CD14-positive monocyte (primary cell): ENCODE results near the gene MAGEA2B. TPM values are rescaled to one million over a fixed set of nuclear protein-coding genes. Genes with fewer than 3 reads are reported as not detected.
"Not testable (repeated sequence)": the region's sequence is repeated elsewhere in the genome, so short reads cannot be mapped to it uniquely, and the experiment has no call there.

Experiments used
- DNase-seq, 3 donors: peaks; one replicate each; pipeline ENCODE4 v3.0.0-alpha.2; 2011 to 2022
- H2AFZ ChIP-seq: 2 replicates; pipeline ENCODE4 v1.6.0; 2012; ENCODE audit warnings: mild to moderate bottlenecking, low read depth, low read length, inconsistent platforms; ENCODE audit not compliant: insufficient read depth, poor library complexity, severe bottlenecking
- H3K27ac ChIP-seq, 2 donors: 1 replicate in 1 of 2; 2 replicates in 1 of 2; pipeline ENCODE4 v1.5.1; 2012 to 2013; ENCODE audit warnings: low read length in 2 of 2, control low read depth in 1 of 2, inconsistent platforms in 1 of 2, low read depth in 1 of 2, mild to moderate bottlenecking in 1 of 2
- H3K27me3 ChIP-seq, 2 donors: one replicate each; pipeline versions ENCODE4 v1.6.0 to v1.6.1; 2011 to 2013; ENCODE audit warnings: low read length in 2 of 2; ENCODE audit not compliant: control insufficient read depth in 2 of 2, insufficient read depth in 2 of 2
- H3K36me3 ChIP-seq, 2 donors: replicated peaks in 1 of 2; 1 replicate in 1 of 2; 2 replicates in 1 of 2; pipeline versions ENCODE4 v1.5.1 to v1.6.1; 2012 to 2013; ENCODE audit warnings: low read length in 2 of 2, control low read depth in 1 of 2, inconsistent platforms in 1 of 2, mild to moderate bottlenecking in 1 of 2; ENCODE audit not compliant: insufficient read depth in 2 of 2, control insufficient read depth in 1 of 2
- H3K4me1 ChIP-seq, 2 donors: 1 replicate in 1 of 2; 2 replicates in 1 of 2; pipeline versions ENCODE4 v1.5.1 to v1.6.1; 2012 to 2013; ENCODE audit warnings: low read length in 2 of 2, control low read depth in 1 of 2, inconsistent platforms in 1 of 2, mild to moderate bottlenecking in 1 of 2, moderate library complexity in 1 of 2; ENCODE audit not compliant: insufficient read depth in 2 of 2, control insufficient read depth in 1 of 2
- H3K4me2 ChIP-seq: replicated peaks from 2 replicates; pipeline ENCODE3; 2012; ENCODE audit warnings: low read length, moderate library complexity, mild to moderate bottlenecking; ENCODE audit not compliant: poor library complexity, severe bottlenecking; ENCODE audit errors: extremely low read depth
- H3K4me3 ChIP-seq, 3 experiments: fragments of 200-600 bp in 1 of 3; sonication (generic) in 1 of 3; replicated peaks in 1 of 3; 1 replicate in 2 of 3; 2 replicates in 1 of 3; pipeline ENCODE4 v1.5.1; 2011 to 2013; ENCODE audit warnings: low read length in 3 of 3, mild to moderate bottlenecking in 3 of 3, control low read depth in 2 of 3, low read depth in 2 of 3, inconsistent platforms in 1 of 3, moderate library complexity in 1 of 3
- H3K79me2 ChIP-seq: 2 replicates; pipeline ENCODE4 v1.6.0; 2012; ENCODE audit warnings: mild to moderate bottlenecking, control low read depth, inconsistent platforms, low read length, moderate library complexity; ENCODE audit not compliant: insufficient read depth
- H3K9ac ChIP-seq: 2 replicates; pipeline ENCODE4 v1.6.0; 2017; ENCODE audit warnings: low read length, mild to moderate bottlenecking; ENCODE audit not compliant: insufficient read depth, poor library complexity, severe bottlenecking
- H3K9me3 ChIP-seq, 2 donors: replicated peaks in 1 of 2; 1 replicate in 1 of 2; 2 replicates in 1 of 2; pipeline versions ENCODE4 v1.5.1 to v1.6.1; 2012 to 2013; ENCODE audit warnings: low read length in 2 of 2, control low read depth in 1 of 2; ENCODE audit not compliant: control insufficient read depth in 1 of 2, insufficient read depth in 1 of 2
- H4K20me1 ChIP-seq: 2 replicates; pipeline ENCODE4 v1.6.0; 2012; ENCODE audit warnings: mild to moderate bottlenecking, low read length, control low read depth, moderate library complexity; ENCODE audit not compliant: insufficient read depth
- H3K27ac Mint-ChIP-seq, 7 donors: one replicate each; pipeline ENCODE4 v1.8.0; 2020; ENCODE audit warnings: mild to moderate bottlenecking in 7 of 7, mixed read lengths in 7 of 7, moderate library complexity in 6 of 7, inconsistent platforms in 2 of 7
- H3K27me3 Mint-ChIP-seq, 3 donors: one replicate each; pipeline ENCODE4 v1.8.0; 2021 to 2022; ENCODE audit warnings: low read depth in 3 of 3, mild to moderate bottlenecking in 3 of 3, mixed read lengths in 3 of 3, moderate library complexity in 3 of 3, inconsistent platforms in 1 of 3
- H3K36me3 Mint-ChIP-seq, 2 donors: one replicate each; pipeline ENCODE4 v1.8.0; 2020; ENCODE audit warnings: mixed read lengths in 2 of 2, inconsistent platforms in 1 of 2, mild to moderate bottlenecking in 1 of 2
- H3K4me1 Mint-ChIP-seq: one replicate; pipeline ENCODE4 v1.8.0; 2020; ENCODE audit warnings: mild to moderate bottlenecking, mixed read lengths
- H3K4me3 Mint-ChIP-seq, 2 donors: one replicate each; pipeline ENCODE4 v1.8.0; 2020; ENCODE audit warnings: mild to moderate bottlenecking in 2 of 2, mixed read lengths in 2 of 2, moderate library complexity in 1 of 2
- H3K9me3 Mint-ChIP-seq, 7 donors: one replicate each; pipeline ENCODE4 v1.8.0; 2020 to 2022; ENCODE audit warnings: mixed read lengths in 7 of 7, mild to moderate bottlenecking in 6 of 7, moderate library complexity in 6 of 7, inconsistent platforms in 2 of 7
- CTCF ChIP-seq: fragments of 200-600 bp; IDR thresholded peaks from one replicate; pipeline ENCODE4 v1.8.0; 2022; ENCODE audit warnings: antibody characterized with exemption, mild to moderate bottlenecking
- WGBS: methylation state at CpG from one replicate; pipeline ENCODE4 v1.1.5; 2013; ENCODE audit warnings: missing lambda C conversion rate; ENCODE audit not compliant: insufficient coverage; 5-methylcytosine and 5-hydroxymethylcytosine counted together
- intact Hi-C, 2 donors: fragments of 100-400 bp; cut with micrococcal nuclease; formaldehyde crosslinking; loops; one replicate each; pipeline versions ENCODE4 v1.15.0 to v1.15.1; 2023
- polyA plus RNA-seq, 3 donors: library from polyadenylated mRNA; depleted of rRNA in 1 of 3; unstranded in 2 of 3; stranded (reverse) in 1 of 3; fragments of 300-500 nt in 2 of 3; fragments of >200 nt in 1 of 3; fragmentation: Illumina TruSeq in 2 of 3; gene quantifications; 1 replicate in 2 of 3; 2 replicates in 1 of 3; pipeline ENCODE4 v1.2.3, GENCODE V29; 2012 to 2021

The MAGEA2B gene
- polyA plus RNA-seq, 3 donors, result not detected

- no peak within 1 kb of the TSS for H3K27ac ChIP-seq
- H2AFZ ChIP-seq, result no peak within 1 kb of the TSS
- WGBS, result no CpG with 5 or more reads among the region's 21 CpGs
- TF ChIP-seq CTCF, result no peak
- H3K4me2 ChIP-seq, result no peak within 1 kb of the TSS
- Mint-ChIP-seq H3K27ac (peak within 1 kb of the TSS in 1 of 7 donors; percentile 20), H3K4me1 (no peaks in the 10 kb centered on the region), H3K4me3 (no peak within 1 kb of the TSS), H3K9me3 (peaks cover 0 to 15% (median 6%) of the 10 kb centered on the region in 7 donors), H3K27me3 (peaks cover 0 to 4% (median 2%) of the 10 kb centered on the region in 3 donors), H3K36me3 (no peaks in the 10 kb centered on the region)
- H3K36me3 ChIP-seq, result no peaks in the 10 kb centered on the region
- no peak within 1 kb of the TSS for H3K9ac ChIP-seq
- H3K9me3 ChIP-seq, result no peaks in the 10 kb centered on the region
- DNase-seq, result no peak
- H3K27me3 ChIP-seq, result no peaks in the 10 kb centered on the region
- no peak within 1 kb of the TSS for H3K4me3 ChIP-seq
- H3K79me2 ChIP-seq, result no peaks in the 10 kb centered on the region
- no peaks in the 10 kb centered on the region for H4K20me1 ChIP-seq
- intact Hi-C loops, result no loop called here
- H3K4me1 ChIP-seq, result no peaks in the 10 kb centered on the region
Observed at GRCh38 chrX:152733261-152733975, 19.0 kb downstream of the MAGEA2B start, which contains the start of the genes CSAG1 and MAGEA12. Gene CSAG1 (minus strand): TSS chrX:152733721. CDS start chrX:152732460, 1,261 bp downstream. Gene MAGEA12 (plus strand): TSS chrX:152733757. CDS start chrX:152736162, 2,405 bp downstream.

GRCh38 chrX:152734143-152734858 is 19.9 kb downstream of the MAGEA2B start:
- H3K9ac ChIP-seq, H2AFZ ChIP-seq, H3K36me3 ChIP-seq, H3K4me3 ChIP-seq, DNase-seq, H3K4me1 ChIP-seq, H4K20me1 ChIP-seq, H3K27me3 Mint-ChIP-seq, H3K79me2 ChIP-seq, H3K4me1 Mint-ChIP-seq, intact Hi-C loops, H3K36me3 Mint-ChIP-seq, H3K4me3 Mint-ChIP-seq, H3K27ac ChIP-seq, H3K9me3 ChIP-seq, H3K27me3 ChIP-seq, H3K27ac Mint-ChIP-seq, H3K4me2 ChIP-seq: not testable (repeated sequence)
- 100% methylated on average over 3 of the region's 22 CpGs for WGBS
- peaks cover 0 to 13% (median 6%) of the 10 kb centered on the region in 7 donors for H3K9me3 Mint-ChIP-seq
